HG02623 (cell line): ENCODE data around the gene AMH.

Experiments used
- ATAC-seq: cut with Tn5 transposase; IDR thresholded peaks from one replicate; pipeline ENCODE4 v1.9.1; 2021; ENCODE audit warnings: moderate library complexity; ENCODE audit not compliant: unreplicated experiment

Gene AMH

DNA sequence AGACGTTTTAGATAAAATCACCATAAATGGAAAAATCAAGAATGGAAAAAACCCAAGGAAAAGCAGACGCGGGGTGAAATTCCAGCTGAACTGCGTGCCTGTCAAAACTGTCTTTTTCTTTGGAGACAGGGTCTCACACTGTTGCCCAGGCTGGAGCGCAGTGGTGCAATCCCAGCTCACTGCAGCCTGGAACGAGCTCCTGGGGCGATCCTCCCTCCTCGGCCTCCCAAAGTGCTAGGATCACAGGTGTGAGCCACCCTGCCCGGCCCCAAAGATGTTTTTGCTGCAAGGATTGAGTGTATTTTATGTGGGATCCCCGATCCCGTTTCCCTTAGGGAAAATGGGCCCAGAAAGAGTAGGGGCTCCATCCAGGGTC, 33.7 kb downstream of the AMH start:
- no peak for ATAC-seq

DNA sequence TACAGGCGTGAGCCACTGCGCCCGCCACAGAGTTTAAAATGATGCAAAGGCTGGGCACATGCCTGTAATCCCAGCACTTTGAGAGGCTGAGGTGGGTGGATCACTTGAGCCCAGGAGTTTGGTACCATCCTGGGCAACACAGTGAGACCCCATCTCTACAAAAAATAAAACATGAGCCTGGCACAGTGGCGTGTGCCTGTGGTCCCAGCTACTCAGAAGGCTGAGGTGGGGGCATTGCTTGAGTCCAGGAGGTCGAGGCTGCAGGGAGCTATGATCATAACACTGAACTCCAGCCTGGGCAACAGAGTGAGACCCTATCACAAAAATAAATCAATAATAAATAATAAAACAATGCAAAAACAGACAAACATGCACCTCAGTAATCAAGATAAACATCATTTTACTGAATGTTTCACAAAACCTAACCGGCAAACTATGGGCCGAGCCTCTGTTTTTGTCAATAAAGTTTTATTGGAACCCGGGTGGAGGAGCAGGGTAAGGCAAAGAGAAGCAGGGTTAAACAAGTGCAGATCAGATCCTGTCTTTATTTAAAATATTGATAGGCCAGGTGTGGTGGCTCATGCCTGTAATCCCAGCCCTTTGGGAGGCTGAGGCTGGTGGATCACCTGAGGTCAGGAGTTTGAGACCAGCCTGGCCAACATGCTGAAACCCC, 34.8 kb downstream of the AMH start:
- no peak for ATAC-seq

DNA sequence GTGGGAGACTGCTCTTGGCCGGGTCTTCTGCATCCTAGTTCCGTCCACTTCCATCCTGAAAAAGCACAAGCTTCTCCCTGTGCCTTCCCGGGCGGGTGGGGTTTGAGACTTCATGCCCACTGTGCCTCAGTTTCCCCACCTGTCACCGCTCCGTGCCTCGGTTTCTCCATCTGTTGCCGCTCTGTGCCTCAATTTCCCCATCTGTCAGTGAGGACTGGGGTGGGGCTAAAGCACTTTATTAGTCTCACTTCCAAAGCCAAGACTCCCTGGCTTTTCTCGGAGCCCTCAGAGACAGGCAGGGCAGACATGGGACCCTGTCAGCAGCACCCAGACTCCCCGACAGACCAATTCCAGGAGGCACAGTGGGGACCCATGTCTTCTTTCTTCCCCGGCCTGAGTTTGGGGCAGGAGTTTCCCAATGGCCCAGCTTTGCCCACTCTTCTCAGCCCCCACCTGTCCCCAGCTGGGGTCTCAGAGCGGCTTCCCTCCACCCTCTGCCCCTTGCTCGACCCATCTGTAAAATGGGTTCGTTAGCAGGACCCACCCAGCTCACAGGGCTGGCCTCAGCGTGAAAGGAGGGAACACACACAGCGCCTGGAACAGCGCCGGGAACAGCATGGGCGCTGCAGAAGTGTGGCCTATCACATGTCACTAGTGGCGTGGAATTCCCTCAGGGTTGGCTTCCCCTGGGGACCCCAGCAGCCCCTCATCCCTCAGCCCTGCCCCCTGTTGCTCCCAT, 37.4 kb downstream of the AMH start:
- ATAC-seq: no peak

DNA sequence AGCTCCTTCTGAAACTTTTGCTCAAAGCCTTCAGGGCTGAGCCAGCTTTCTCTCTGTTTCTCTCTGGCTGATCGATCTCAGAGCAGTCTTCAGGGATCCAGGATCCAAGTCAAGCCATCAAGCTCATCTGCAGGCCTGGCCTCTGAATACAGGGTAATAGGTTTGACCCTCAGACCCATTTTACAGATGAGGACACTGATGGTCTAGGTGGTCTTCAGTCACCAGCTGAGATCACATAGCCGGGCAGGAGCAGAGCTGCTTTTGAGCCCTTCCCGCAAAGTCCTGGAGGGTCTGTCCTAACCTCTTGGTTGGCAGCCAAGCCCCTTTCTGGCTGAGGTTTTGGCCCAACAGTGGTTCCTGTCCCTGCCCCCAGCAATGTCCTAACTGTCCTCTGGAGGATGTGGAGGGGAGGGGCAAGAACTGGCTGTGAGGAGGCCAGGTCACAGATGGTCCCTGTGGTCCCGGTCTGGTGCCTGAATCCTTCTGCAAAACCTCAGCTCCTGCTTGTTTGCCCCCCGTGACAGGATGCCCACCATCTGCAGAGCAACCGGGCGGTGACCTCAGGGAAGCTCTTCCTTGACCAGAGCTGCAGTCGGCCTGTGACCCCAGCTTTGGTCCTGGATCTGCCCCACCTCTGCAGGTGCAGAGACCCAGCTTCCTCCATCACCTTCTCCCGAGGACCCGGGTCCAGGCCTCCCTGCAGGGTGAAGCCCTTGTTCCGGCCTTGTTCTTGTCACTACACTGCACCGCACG, 38.6 kb downstream of the AMH start:
- no peak for ATAC-seq

DNA sequence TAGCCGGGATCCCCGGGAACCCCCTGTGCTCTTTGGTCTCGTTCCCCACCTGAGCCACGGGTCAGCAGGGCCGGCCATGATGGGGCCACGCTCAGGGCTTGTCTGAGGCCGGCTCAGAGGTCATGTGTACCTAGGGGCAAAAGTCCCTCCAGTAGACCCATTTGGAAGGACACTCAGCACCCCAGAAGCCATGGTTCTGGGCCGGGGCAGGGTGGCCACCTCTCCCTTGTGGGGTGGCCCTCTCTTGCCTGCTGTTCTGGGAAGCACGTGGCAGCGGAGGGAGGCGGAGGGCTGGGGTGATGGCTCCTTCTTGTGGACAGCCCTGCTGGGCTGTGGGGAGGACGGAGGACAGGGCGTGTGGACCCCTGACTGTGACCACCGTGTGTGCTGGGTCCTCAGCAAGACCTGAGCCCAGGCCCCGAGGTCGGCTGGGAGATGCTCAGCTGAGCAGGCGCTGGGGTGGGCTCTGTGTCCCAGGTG, 39.3 kb downstream of the AMH start:
- no peak for ATAC-seq

DNA sequence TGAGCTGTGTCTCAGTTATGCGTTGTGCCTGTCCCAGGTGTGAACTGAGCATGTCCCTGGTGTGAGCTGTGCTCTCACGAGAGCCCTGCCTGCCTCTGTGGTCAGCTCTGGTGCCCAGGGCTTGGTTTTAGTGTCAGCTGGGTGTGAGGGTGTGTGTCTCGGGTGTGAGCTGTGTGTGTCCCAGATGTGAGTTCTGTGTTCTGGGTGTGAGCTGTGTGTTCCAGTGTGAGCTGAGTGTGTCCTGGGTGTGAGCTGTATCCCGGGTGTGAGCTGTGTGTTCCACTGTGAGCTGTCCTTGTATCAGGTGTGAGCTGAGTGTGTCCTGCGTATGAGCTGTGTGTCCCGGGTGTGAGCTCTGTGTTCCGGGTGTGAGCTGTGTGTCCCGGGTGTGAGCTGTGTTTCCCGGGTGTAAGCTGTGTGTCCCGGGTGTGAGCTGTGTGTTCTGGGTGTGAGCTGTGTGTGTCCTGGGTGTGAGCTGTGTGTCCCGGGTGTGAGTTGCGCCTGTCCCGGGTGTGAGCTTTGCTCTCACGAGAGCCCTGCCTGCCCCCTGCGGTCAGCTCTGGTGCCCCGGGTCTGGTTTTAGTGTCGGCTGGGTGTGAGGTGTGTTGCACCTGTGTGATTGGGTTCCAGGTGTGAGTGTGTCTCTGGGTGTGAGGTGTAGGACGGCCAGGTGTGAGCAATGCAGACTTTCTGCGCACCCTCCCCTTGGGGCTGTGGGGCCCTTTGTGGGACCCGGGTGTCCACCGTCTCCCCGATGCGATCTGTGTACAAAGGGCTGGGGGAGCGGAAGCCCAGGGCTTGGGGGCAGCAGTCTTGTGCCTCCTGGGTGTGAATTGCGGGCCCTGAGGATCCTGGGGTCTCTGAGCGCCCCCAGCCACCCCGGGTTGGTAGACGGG, 39.9 kb downstream of the AMH start:
- ATAC-seq: no peak

DNA sequence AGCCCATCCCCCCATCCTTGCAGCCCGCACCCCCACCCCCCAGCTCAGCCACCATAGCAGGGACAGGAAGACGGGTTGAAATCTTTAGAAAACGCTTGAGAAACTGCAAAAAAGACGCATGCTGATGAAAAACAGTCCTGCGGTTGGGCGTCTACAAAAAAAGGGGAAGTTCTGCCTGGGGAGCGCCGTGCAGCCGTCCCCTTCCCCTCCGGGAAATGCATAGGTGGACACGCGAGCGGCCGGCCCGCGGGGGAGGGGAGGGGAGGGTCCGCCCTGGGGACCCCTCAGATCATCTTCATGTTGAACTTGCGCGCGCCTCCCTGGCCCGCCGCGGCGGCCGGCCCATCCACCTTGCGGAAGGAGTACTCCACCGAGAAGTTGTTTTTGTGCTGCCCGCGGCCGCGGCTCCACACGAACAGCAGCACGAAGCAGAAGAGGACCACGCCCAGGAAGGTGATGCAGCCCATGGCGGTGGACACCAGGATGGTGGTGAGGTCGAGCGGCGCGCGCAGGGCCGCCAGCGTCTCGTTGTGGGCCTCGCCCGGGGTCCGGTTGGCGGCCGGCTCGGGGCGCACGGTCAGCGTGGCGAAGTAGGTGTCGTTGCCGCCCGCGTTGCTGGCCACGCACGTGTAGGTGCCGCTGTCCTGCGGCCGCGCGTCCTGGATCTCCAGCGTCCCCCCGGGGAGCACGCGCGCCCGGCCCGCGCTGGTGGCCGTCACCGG, 40.8 kb downstream of the AMH start:
- no peak for ATAC-seq

DNA sequence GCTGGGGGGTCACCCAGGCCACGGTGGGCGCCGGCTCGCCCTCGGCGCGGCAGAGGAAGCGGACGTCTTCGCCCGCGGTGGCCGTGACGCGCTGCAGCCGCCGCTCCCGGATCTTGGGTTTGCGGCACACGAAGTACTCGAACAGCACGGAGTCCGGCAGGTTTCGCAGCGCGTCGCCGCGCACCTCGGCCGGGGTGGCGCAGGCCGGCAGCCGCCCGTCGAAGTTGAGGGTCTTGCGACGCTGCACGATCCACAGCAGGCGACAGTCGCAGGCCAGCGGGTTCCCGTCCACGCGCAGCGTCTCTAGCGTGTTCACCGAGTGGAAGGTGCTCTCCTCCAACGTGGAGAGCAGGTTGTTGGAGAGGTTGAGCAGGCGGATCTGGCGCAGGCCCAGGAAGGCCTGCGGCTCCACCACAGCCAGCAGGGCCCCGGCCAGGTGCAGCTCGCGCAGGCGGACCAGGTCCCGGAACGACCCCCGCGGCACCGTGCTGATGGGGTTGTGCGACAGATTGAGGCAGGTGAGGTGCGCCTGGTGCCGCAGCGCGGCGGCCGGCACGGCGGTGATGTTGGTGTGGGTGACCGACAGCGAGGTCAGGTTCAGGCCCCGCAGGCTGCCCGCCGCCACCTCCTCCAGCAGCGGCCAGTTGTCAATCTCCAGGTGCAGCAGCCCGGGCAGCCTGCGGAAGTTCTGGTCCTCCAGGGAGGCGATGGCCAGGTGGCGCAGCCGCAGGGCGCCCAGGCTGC, 41.5 kb downstream of the AMH start:
- no peak for ATAC-seq

DNA sequence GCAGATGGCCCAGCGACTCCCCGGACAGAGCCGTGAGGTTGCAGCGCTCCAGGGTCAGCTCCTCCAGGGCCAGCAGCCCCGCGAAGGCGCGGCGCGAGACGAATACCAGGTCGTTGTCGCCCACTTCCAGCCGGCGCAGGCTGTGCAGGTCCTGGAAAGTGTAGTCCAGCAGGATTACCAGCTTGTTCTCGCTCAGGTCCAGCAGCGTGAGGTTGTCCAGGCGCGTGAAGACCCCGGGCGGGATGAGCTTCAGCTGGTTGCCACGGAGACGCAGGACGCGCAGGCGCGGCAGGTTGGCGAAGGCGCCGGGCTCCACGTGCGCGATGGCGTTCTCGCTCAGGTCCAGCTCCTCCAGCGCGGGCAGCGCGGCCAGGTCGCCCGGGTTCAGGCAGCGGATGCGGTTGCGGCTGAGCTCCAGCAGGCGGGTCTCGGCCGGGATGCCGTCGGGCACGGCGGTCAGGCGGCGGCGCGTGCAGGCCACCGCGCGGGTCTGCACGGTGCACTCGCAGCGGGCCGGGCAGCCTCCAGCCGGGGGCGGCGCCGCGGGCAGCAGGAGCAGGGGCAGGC, 42.1 kb downstream of the AMH start:
- no peak for ATAC-seq

DNA sequence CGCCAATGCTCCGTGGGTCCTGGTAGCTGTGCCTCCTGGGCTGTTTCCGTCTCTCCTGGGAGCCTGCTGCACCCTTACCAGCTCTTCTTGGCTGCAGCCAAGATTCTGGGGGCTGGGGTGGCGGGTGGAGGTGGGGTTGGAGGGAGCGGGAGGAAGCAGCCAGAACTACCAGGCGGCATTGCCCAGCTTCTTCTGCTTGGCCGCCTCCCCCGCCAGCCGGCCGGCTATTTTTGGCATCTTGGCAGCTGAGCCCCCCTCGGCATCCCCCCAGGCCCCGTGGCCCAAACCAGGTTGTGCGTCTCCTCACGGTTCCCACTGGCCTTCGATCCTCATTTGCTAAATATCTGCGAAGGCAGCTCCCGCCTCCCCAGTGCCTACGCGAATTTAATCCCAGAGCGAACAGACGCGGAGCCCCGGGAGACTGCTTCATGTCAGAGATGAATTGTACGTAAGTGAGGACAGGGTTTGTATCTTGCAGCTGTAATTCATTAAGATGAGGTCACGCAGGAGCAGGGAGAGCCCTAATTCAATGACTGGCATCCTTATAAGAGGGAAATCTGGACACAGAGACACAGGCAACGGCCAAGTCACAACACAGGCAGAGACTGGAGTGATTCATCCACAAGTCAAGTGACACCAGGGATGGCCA, 45.7 kb downstream of the AMH start:
- no peak for ATAC-seq

DNA sequence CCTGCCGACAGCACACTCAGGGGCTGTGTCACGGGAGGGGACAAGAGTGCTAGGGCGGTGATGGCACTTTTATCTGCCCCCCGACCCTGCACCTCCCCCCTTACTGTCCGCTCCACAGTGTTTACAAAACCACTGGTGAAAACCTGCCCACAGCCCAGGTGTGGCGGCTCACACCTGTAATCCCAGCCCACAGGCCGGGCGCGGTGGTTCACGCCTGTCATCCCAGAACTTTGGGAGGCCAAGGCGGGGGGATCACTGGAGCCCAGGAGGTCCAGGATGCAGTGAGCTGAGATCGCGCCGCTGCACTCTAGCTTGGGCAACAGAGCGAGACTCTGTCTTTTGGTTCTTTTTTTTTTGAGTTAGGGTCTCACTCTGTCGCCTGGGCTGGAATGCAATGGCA, 47.0 kb downstream of the AMH start:
- no peak for ATAC-seq

DNA sequence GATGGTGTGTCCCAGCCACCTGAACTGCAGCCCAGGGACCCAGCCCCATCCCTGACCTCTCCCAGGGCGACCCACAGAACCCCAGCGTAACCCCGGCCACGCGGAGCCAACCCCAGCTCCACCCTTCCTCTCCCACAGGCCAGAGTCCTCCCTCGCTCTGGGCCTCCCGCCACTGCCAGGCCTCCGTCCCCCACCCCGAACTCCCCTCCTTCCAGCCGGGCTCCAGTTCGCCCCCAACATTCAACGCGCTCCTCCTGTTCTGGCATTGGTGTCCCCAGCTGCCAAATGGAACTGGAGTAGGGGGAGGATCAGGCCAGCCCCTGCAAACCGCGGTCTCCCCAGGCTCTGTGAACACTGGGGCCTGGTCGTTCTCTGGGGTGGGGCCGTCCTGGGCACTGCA, 51.4 kb downstream of the AMH start:
- no peak for ATAC-seq
